Measurements from ENCODE around the gene RAB28. TPM values are rescaled to one million over a fixed set of nuclear protein-coding genes. Genes with fewer than 3 reads are reported as not detected.

The RAB28 gene
- total RNA-seq, 2 experiments from 2014 or later: 23.0 to 30.8 TPM

GRCh38 chr4:13365195-13365594 is 118.9 kb downstream of the RAB28 start:
- POLR2A ChIA-PET: no interaction called here
- Histone ChIP-seq H3K9me3 (ENCODE audit: low read length) (no peaks in the 10 kb centered on the region), H3K4me1 (ENCODE audit: insufficient read depth, low read length, poor library complexity, severe bottlenecking) (no peaks in the 10 kb centered on the region), H3K4me2 (ENCODE audit: low read length) (no peak overlapping the region), H3K36me3 (ENCODE audit: insufficient read depth, low read length) (no peaks in the 10 kb centered on the region), H3K4me3 (ENCODE audit: low read depth, low read length, poor library complexity, severe bottlenecking) (no peak overlapping the region), H3K9me2 (ENCODE audit: insufficient read depth, low read length) (no peaks in the 10 kb centered on the region), H2AFZ (ENCODE audit: low read length) (no peak overlapping the region), H3K79me2 (ENCODE audit: insufficient read depth, low read depth, low read length) (no peaks in the 10 kb centered on the region), H4K20me1 (ENCODE audit: insufficient read depth, low read length) (no peaks in the 10 kb centered on the region), H3K27ac (ENCODE audit: low read depth, low read length, poor library complexity, severe bottlenecking) (no peak overlapping the region)
- CTCF ChIA-PET (ENCODE audit: unreplicated experiment): no interaction called here
- intact Hi-C loops (cut with micrococcal nuclease; ENCODE audit: unreplicated experiment): no loop called here
- no TSS peak for BruUV-seq (replicated peaks)
- TF ChIP-seq CTCF (conservative IDR thresholded peaks at IDR 0.05; ENCODE audit: low read length) (no peak), EZH2phosphoT487 (IDR thresholded peaks at IDR 0.05; ENCODE audit: borderline replicate concordance, low read depth, low read length) (no peak)
- DNase-seq (ENCODE audit: low spot score): no peak

- TF ChIP-seq CTCF (conservative IDR thresholded peaks at IDR 0.05; ENCODE audit: low read length) (no peak), EZH2phosphoT487 (IDR thresholded peaks at IDR 0.05; ENCODE audit: borderline replicate concordance, low read depth, low read length) (no peak)
- CTCF ChIA-PET (ENCODE audit: unreplicated experiment): no interaction called here
- no peak overlapping the region for H3K4me3 ChIP-seq (ENCODE audit: low read depth, low read length, poor library complexity, severe bottlenecking)
- intact Hi-C loops (cut with micrococcal nuclease; ENCODE audit: unreplicated experiment): no loop called here
- DNase-seq (ENCODE audit: low spot score): no peak
- H3K27ac ChIP-seq (ENCODE audit: low read depth, low read length, poor library complexity, severe bottlenecking): no peak overlapping the region
- POLR2A ChIA-PET: no interaction called here
- H3K9me3 ChIP-seq (ENCODE audit: low read length): no peaks in the 10 kb centered on the region
- no peaks in the 10 kb centered on the region for H4K20me1 ChIP-seq (ENCODE audit: insufficient read depth, low read length)
- no peaks in the 10 kb centered on the region for H3K9me2 ChIP-seq (ENCODE audit: insufficient read depth, low read length)
- no peak overlapping the region for H3K4me2 ChIP-seq (ENCODE audit: low read length)
- BruUV-seq (replicated peaks): no TSS peak
- H2AFZ ChIP-seq (ENCODE audit: low read length): no peak overlapping the region
- H3K4me1 ChIP-seq (ENCODE audit: insufficient read depth, low read length, poor library complexity, severe bottlenecking): no peaks in the 10 kb centered on the region
- no peaks in the 10 kb centered on the region for H3K79me2 ChIP-seq (ENCODE audit: insufficient read depth, low read depth, low read length)
- H3K36me3 ChIP-seq (ENCODE audit: insufficient read depth, low read length): no peaks in the 10 kb centered on the region
These were observed 119.5 kb downstream of the RAB28 start for GRCh38 chr4:13364653-13365052.

GRCh38 chr4:13364172-13364571 is 120.0 kb downstream of the RAB28 start:
- ChIA-PET POLR2A (no interaction called here), CTCF (ENCODE audit: unreplicated experiment) (no interaction called here)
- H3K9me2 ChIP-seq (ENCODE audit: insufficient read depth, low read length): no peaks in the 10 kb centered on the region
- no peak for DNase-seq (ENCODE audit: low spot score)
- no peak overlapping the region for H2AFZ ChIP-seq (ENCODE audit: low read length)
- H3K36me3 ChIP-seq (ENCODE audit: insufficient read depth, low read length): no peaks in the 10 kb centered on the region
- intact Hi-C loops (cut with micrococcal nuclease; ENCODE audit: unreplicated experiment): no loop called here
- no peaks in the 10 kb centered on the region for H4K20me1 ChIP-seq (ENCODE audit: insufficient read depth, low read length)
- no peaks in the 10 kb centered on the region for H3K9me3 ChIP-seq (ENCODE audit: low read length)
- TF ChIP-seq CTCF (conservative IDR thresholded peaks at IDR 0.05; ENCODE audit: low read length) (no peak), EZH2phosphoT487 (IDR thresholded peaks at IDR 0.05; ENCODE audit: borderline replicate concordance, low read depth, low read length) (no peak)
- H3K4me1 ChIP-seq (ENCODE audit: insufficient read depth, low read length, poor library complexity, severe bottlenecking): no peaks in the 10 kb centered on the region
- no peak overlapping the region for H3K4me2 ChIP-seq (ENCODE audit: low read length)
- H3K4me3 ChIP-seq (ENCODE audit: low read depth, low read length, poor library complexity, severe bottlenecking): no peak overlapping the region
- no peak overlapping the region for H3K27ac ChIP-seq (ENCODE audit: low read depth, low read length, poor library complexity, severe bottlenecking)
- no TSS peak for BruUV-seq (replicated peaks)
- H3K79me2 ChIP-seq (ENCODE audit: insufficient read depth, low read depth, low read length): no peaks in the 10 kb centered on the region
